ENCODE results near the gene PALLD. TPM values are rescaled to one million over a fixed set of nuclear protein-coding genes. Genes with fewer than 3 reads are reported as not detected.
A peak's percentile ranks its signal among the peaks of the same experiment; 100 is the strongest.

Gene PALLD
- total RNA-seq, 5 donors from 2014 or later (not counting 1 experiment from before 2014, with no cell fraction given) = 0.56 to 1.9 (median 0.93) TPM

DNA sequence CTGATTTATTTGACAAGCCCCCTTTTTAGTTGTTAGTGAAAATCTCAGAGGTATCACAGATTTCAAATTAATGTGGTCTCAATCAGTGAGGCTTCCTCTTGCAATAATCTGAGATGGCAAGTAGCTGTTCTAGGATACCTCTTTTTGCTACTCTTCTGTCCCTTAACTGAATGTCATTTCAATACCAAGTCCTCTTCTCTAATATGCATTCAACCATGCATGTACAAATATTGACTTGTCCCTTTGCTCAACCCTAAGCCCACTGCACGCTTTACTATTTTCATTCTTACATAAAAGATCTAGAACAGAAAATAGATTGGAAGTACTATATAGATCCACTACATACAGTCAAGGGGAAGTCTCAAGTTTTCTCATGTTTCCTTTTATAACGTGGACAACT is 349.0 kb downstream of the PALLD start:
- ATAC-seq (replicated peaks in 1 of 4) (no peak), DNase-seq (no peak)
- Histone ChIP-seq H3K27ac (ENCODE audit: low read length) (no peak overlapping the region), H3K4me1 (ENCODE audit: control insufficient read depth in 1 of 2, extremely low read depth in 1 of 2, insufficient read depth in 2 of 2, low read length in 2 of 2) (no peaks in the 10 kb centered on the region), H3K27me3 (replicated peaks in 1 of 2; ENCODE audit: control insufficient read depth in 2 of 2, extremely low read depth in 1 of 2, insufficient read depth in 2 of 2, low read length in 1 of 2) (peaks cover 0 to 6% of the 10 kb centered on the region in 2 experiments), H3K4me3 (ENCODE audit: control insufficient read depth in 1 of 2, extremely low read depth in 1 of 2, low read length in 1 of 2) (no peak overlapping the region), H3K36me3 (ENCODE audit: control insufficient read depth in 2 of 2, extremely low read depth in 1 of 2, insufficient read depth in 1 of 2, low read length in 1 of 2) (no peaks in the 10 kb centered on the region), H3K9me3 (no peaks in the 10 kb centered on the region)
- Mint-ChIP-seq H3K27me3 (peaks cover 17 to 19% of the 10 kb centered on the region in 2 donors), H3K4me1 (peaks cover 6 to 8% (median 7%) of the 10 kb centered on the region in 3 donors), H3K9me3 (no peaks in the 10 kb centered on the region), H3K4me3 (no peak overlapping the region), H3K27ac (no peak overlapping the region), H3K36me3 (no peaks in the 10 kb centered on the region)
- no CpG with 5 or more reads among the region's 2 CpGs for WGBS (ENCODE audit: insufficient coverage)
- POLR2A ChIA-PET = no interaction called here
- CTCF ChIA-PET = no interaction called here

DNA sequence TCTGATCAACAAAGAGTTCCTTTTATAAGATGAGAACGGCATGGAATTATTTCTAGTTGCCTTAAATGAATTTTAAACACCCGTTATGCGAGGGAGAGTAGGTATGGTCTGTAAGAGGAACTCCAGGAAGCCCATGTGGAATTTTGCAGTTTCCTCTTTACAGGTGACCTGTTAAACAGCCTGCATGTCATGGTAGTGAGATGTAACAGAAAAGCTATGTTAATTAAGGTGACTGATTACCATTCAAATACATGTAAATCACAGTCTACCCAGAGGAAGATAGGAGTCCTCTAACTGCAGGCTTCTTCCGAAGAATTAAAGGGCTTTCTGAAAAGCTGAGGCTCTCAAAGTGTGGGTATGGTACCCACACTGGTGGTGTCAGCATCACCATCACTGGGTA is 349.6 kb downstream of the PALLD start:
- Mint-ChIP-seq H3K4me1 (peaks cover 6 to 8% (median 7%) of the 10 kb centered on the region in 3 donors), H3K27ac (no peak overlapping the region), H3K27me3 (peaks cover 17 to 20% of the 10 kb centered on the region in 2 donors), H3K4me3 (no peak overlapping the region), H3K9me3 (no peaks in the 10 kb centered on the region), H3K36me3 (no peaks in the 10 kb centered on the region)
- no peak overlapping the region for H3K4me3 ChIP-seq (ENCODE audit: control insufficient read depth in 1 of 2, extremely low read depth in 1 of 2, low read length in 1 of 2)
- ChIA-PET POLR2A (no interaction called here), CTCF (no interaction called here)
- peaks cover 0 to 6% of the 10 kb centered on the region in 2 experiments for H3K27me3 ChIP-seq (replicated peaks in 1 of 2; ENCODE audit: control insufficient read depth in 2 of 2, extremely low read depth in 1 of 2, insufficient read depth in 2 of 2, low read length in 1 of 2)
- H3K4me1 ChIP-seq (ENCODE audit: control insufficient read depth in 1 of 2, extremely low read depth in 1 of 2, insufficient read depth in 2 of 2, low read length in 2 of 2) = no peaks in the 10 kb centered on the region
- no peak for ATAC-seq (replicated peaks in 1 of 4)
- 88% methylated on average over 4 of the region's 4 CpGs for WGBS (ENCODE audit: insufficient coverage)
- H3K9me3 ChIP-seq = no peaks in the 10 kb centered on the region
- no peak overlapping the region for H3K27ac ChIP-seq (ENCODE audit: low read length)
- no peak for DNase-seq
- H3K36me3 ChIP-seq (ENCODE audit: control insufficient read depth in 2 of 2, extremely low read depth in 1 of 2, insufficient read depth in 1 of 2, low read length in 1 of 2) = no peaks in the 10 kb centered on the region

DNA sequence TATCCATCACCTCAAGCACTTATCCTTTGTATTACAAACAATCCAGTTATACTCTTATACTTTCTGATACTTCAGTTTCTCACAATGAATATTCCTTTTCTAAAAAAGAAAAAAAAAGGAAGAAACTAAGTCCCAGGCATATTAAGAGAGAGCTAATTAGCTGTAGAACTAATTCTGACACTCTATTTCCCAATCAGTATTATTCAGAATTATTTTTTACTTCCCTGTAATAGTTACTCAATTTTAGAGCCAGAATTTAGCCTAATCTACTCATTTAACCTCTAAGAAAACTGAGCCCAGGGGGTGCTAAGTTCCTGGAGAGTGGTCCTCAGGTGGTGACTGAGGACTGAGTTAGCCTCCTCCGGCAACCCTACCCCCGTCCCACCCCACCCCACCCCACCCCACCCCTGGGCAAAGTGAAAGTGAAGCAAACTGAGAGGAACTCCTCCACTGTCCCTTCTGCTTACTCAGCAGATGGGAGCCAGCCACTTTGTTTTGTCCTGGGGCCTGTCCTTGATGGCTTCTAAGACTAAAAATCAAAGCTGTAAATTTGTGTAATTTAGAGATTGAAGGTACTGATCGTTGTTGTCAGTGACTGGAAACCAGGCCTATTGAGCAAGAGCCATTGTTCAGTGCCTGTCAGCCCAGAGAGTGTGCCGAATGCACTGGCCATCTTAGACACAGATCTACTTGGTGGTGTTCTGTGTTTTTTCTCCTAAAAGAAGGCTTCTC is 351.1 kb downstream of the PALLD start:
- Mint-ChIP-seq H3K4me1 (peaks cover 6 to 9% (median 7%) of the 10 kb centered on the region in 3 donors), H3K36me3 (no peaks in the 10 kb centered on the region), H3K4me3 (peak overlapping the region in 1 of 3 donors; percentile 26), H3K27me3 (peaks cover 15 to 17% of the 10 kb centered on the region in 2 donors), H3K9me3 (no peaks in the 10 kb centered on the region), H3K27ac (no peak overlapping the region)
- POLR2A ChIA-PET = no interaction called here
- no peaks in the 10 kb centered on the region for H3K9me3 ChIP-seq
- no peaks in the 10 kb centered on the region for H3K36me3 ChIP-seq (ENCODE audit: control insufficient read depth in 2 of 2, extremely low read depth in 1 of 2, insufficient read depth in 1 of 2, low read length in 1 of 2)
- no peaks in the 10 kb centered on the region for H3K4me1 ChIP-seq (ENCODE audit: control insufficient read depth in 1 of 2, extremely low read depth in 1 of 2, insufficient read depth in 2 of 2, low read length in 2 of 2)
- H3K27ac ChIP-seq (ENCODE audit: low read length) = no peak overlapping the region
- whole genome bisulfite sequencing (ENCODE audit: insufficient coverage) = 0% methylated on average over 1 of the region's 4 CpGs
- no peak overlapping the region for H3K4me3 ChIP-seq (ENCODE audit: control insufficient read depth in 1 of 2, extremely low read depth in 1 of 2, low read length in 1 of 2)
- ATAC-seq (replicated peaks in 1 of 4) (no peak), DNase-seq (peak in 1 of 35 experiments; percentile 6)
- peaks cover 0 to 6% of the 10 kb centered on the region in 2 experiments for H3K27me3 ChIP-seq (replicated peaks in 1 of 2; ENCODE audit: control insufficient read depth in 2 of 2, extremely low read depth in 1 of 2, insufficient read depth in 2 of 2, low read length in 1 of 2)
- CTCF ChIA-PET = no interaction called here

DNA sequence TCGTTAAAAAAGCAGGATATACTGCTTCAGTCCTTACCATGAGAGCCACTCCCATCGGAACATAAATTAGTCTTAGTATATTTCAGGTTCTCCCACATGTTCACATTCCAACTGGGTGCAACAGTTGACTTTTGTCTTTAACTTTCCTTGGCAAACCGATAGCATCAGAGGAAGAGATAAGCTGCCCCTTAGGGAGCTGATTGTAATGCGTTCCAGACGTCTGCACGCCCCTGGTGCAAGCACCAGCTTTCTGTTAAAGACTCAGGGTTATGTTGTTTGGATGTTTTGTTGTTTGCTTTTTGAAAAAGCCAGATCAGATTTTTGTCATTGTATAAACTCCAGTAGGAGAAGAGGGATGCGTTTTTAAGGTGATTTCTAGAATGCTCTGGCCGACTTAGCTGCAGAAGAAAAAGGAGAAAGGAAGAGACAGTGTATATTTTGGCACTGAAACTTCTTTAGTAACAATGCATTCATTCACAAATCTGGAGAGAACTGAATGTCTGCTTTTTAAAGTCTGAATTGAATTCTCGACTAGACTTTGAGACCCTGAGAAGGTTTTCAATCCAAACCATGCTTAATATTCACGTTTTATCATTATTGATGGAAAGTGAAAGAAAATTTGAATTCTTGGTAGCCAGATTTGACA is 352.3 kb downstream of the PALLD start:
- Histone ChIP-seq H3K4me1 (ENCODE audit: control insufficient read depth in 1 of 2, extremely low read depth in 1 of 2, insufficient read depth in 2 of 2, low read length in 2 of 2) (peaks cover 0 to 6% of the 10 kb centered on the region in 2 experiments), H3K27me3 (replicated peaks in 1 of 2; ENCODE audit: control insufficient read depth in 2 of 2, extremely low read depth in 1 of 2, insufficient read depth in 2 of 2, low read length in 1 of 2) (peaks cover 0 to 4% of the 10 kb centered on the region in 2 experiments), H3K4me3 (ENCODE audit: control insufficient read depth in 1 of 2, extremely low read depth in 1 of 2, low read length in 1 of 2) (no peak overlapping the region), H3K27ac (ENCODE audit: low read length) (no peak overlapping the region), H3K36me3 (ENCODE audit: control insufficient read depth in 2 of 2, extremely low read depth in 1 of 2, insufficient read depth in 1 of 2, low read length in 1 of 2) (no peaks in the 10 kb centered on the region), H3K9me3 (no peaks in the 10 kb centered on the region)
- Mint-ChIP-seq H3K36me3 (no peaks in the 10 kb centered on the region), H3K9me3 (no peaks in the 10 kb centered on the region), H3K4me1 (peaks cover 13 to 20% (median 14%) of the 10 kb centered on the region in 3 donors), H3K27ac (no peak overlapping the region), H3K4me3 (peak overlapping the region in 1 of 3 donors; percentile 26), H3K27me3 (peaks cover 7 to 11% of the 10 kb centered on the region in 2 donors)
- CTCF ChIA-PET = no interaction called here
- ATAC-seq (replicated peaks in 1 of 4) = no peak
- POLR2A ChIA-PET = interaction anchor here in 1 of 2 donors (0.7 kb wide), 1 partner anchor 8 kb away, joined by 3 read pairs; no protein-coding TSS in a partner anchor
- no peak for DNase-seq
- WGBS (ENCODE audit: insufficient coverage) = 81% methylated on average over 5 of the region's 10 CpGs

DNA sequence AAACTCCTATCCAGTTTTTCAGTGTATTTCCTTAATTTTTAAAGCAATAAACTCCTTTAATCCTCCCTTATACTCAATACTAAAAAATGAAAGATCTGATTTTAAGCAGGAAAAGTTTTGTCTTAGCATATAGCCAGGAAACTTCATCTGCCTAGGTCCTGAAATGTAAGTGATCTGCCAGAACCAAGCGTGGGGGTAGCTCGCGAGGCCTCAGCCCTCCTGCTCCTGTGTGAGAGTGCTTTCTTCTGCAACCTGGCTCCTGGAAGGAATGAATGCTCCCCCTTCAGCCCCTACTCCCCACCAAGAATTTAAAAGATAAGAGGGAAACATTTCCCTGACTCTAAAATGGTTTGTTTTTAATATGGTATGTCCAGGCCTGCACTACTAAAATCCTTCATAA is 353.1 kb downstream of the PALLD start:
- DNase-seq = no peak
- H3K4me3 Mint-ChIP-seq = no peak overlapping the region
- POLR2A ChIA-PET = no interaction called here

DNA sequence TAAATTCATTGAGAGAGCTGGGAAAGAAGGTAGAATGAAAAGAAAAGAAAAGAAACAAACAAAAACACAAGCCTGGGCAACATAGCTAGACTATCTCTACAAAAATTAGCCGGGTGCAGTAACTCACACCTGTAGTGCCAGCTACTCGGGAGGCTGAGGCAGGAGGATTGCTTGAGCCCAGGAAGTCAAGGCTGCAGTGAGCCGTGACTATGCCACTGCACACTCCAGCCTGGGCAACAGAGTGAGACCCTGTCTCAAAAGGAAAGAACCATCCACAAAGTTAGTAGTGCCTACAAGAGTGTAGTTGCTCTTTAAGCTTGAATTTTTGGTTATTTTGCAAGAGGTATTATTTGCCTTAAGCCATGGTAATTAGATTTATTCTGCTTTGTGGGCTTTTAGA is 355.5 kb downstream of the PALLD start:
- Histone ChIP-seq H3K27me3 (replicated peaks in 1 of 2; ENCODE audit: control insufficient read depth in 2 of 2, extremely low read depth in 1 of 2, insufficient read depth in 2 of 2, low read length in 1 of 2) (no peaks in the 10 kb centered on the region), H3K4me1 (ENCODE audit: control insufficient read depth in 1 of 2, extremely low read depth in 1 of 2, insufficient read depth in 2 of 2, low read length in 2 of 2) (peaks cover 0 to 6% of the 10 kb centered on the region in 2 experiments), H3K9me3 (no peaks in the 10 kb centered on the region), H3K27ac (ENCODE audit: low read length) (no peak overlapping the region), H3K36me3 (ENCODE audit: control insufficient read depth in 2 of 2, extremely low read depth in 1 of 2, insufficient read depth in 1 of 2, low read length in 1 of 2) (no peaks in the 10 kb centered on the region), H3K4me3 (ENCODE audit: control insufficient read depth in 1 of 2, extremely low read depth in 1 of 2, low read length in 1 of 2) (no peak overlapping the region)
- peaks cover 0 to 2% (median 0%) of the 10 kb centered on the region in 3 donors for H3K9me3 Mint-ChIP-seq
- POLR2A ChIA-PET = interaction anchor here in 1 of 2 donors (0.6 kb wide), 1 partner anchor 80 kb away, joined by 4 read pairs; no protein-coding TSS in a partner anchor
- no peak for ATAC-seq (replicated peaks in 1 of 4)
- no peak overlapping the region for H3K4me3 Mint-ChIP-seq
- no peak for DNase-seq
- peaks cover 1 to 5% of the 10 kb centered on the region in 2 donors for H3K27me3 Mint-ChIP-seq
- WGBS (ENCODE audit: insufficient coverage) = 94% methylated on average over 3 of the region's 3 CpGs
- H3K36me3 Mint-ChIP-seq = no peaks in the 10 kb centered on the region
- H3K27ac Mint-ChIP-seq = no peak overlapping the region
- CTCF ChIA-PET = no interaction called here
- H3K4me1 Mint-ChIP-seq = peaks cover 13 to 20% (median 14%) of the 10 kb centered on the region in 3 donors

More for the DNA sequence above, 353.1 kb downstream of the PALLD start:
- Histone ChIP-seq H3K4me1 (ENCODE audit: control insufficient read depth in 1 of 2, extremely low read depth in 1 of 2, insufficient read depth in 2 of 2, low read length in 2 of 2) (peaks cover 0 to 6% of the 10 kb centered on the region in 2 experiments), H3K36me3 (ENCODE audit: control insufficient read depth in 2 of 2, extremely low read depth in 1 of 2, insufficient read depth in 1 of 2, low read length in 1 of 2) (no peaks in the 10 kb centered on the region), H3K27ac (ENCODE audit: low read length) (no peak overlapping the region), H3K4me3 (ENCODE audit: control insufficient read depth in 1 of 2, extremely low read depth in 1 of 2, low read length in 1 of 2) (no peak overlapping the region), H3K27me3 (replicated peaks in 1 of 2; ENCODE audit: control insufficient read depth in 2 of 2, extremely low read depth in 1 of 2, insufficient read depth in 2 of 2, low read length in 1 of 2) (no peaks in the 10 kb centered on the region), H3K9me3 (no peaks in the 10 kb centered on the region)
- Mint-ChIP-seq H3K27me3 (peaks cover 2 to 7% of the 10 kb centered on the region in 2 donors), H3K36me3 (no peaks in the 10 kb centered on the region), H3K9me3 (no peaks in the 10 kb centered on the region), H3K4me1 (peaks cover 13 to 20% (median 14%) of the 10 kb centered on the region in 3 donors), H3K27ac (no peak overlapping the region)
- ATAC-seq (replicated peaks in 1 of 4) = no peak
- CTCF ChIA-PET = interaction anchor here in 1 of 2 donors (0.6 kb wide), 1 partner anchor 14 kb away, joined by 3 read pairs; no protein-coding TSS in a partner anchor
- no CpG with 5 or more reads among the region's 3 CpGs for WGBS (ENCODE audit: insufficient coverage)
